ENCODE measurements around the gene CDK6.
"Not testable (repeated sequence)": the region's sequence is repeated elsewhere in the genome, so short reads cannot be mapped to it uniquely, and the experiment has no call there.

CDK6 gene

DNA sequence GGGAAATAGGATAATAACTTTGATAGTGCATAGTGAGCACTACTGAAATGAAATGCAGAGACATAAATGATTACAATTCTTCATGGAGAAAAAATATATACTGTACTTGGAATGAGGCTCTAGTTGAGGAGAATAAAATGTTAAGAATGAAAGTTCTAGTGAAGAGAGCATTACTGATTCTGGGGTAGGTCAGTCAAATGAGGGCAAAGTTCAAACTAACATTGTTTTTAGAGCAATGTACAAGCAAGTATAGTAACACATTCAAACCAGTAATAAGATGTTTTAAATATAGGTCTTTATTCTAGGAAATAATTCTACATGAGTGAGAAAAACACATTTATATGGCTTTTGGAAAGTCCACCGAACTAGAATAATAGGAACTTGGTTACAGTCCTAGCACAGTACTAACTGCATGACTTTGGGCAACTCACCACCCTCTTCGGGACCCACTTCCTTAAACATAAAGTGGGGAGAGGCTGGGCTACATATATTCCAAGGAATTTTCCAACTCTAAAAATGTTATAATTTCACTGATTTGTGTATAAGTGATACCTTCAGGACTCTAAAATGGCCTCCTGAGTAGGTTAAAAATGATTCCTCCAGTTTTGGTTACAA, 86.4 kb downstream of the CDK6 start:
- TF ChIP-seq, protein P1, sequence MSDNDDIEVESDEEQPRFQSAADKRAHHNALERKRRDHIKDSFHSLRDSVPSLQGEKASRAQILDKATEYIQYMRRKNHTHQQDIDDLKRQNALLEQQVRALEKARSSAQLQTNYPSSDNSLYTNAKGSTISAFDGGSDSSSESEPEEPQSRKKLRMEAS (IDR thresholded peaks at IDR 0.05; ENCODE audit: low read depth, low read length), result no peak
- no peak for TF ChIP-seq MYC (IDR thresholded peaks at IDR 0.05; ENCODE audit: low read depth, low read length)
- TF ChIP-seq CTCF (IDR thresholded peaks at IDR 0.05; ENCODE audit: low read depth, low read length), result no peak
- TF ChIP-seq POLR2A (IDR thresholded peaks at IDR 0.05; ENCODE audit: extremely low read depth, insufficient read length), result no peak
- no peak for DNase-seq (ENCODE audit: low read depth)
- no peak overlapping the region for H3K4me3 ChIP-seq (ENCODE audit: low read depth, low read length)

DNA sequence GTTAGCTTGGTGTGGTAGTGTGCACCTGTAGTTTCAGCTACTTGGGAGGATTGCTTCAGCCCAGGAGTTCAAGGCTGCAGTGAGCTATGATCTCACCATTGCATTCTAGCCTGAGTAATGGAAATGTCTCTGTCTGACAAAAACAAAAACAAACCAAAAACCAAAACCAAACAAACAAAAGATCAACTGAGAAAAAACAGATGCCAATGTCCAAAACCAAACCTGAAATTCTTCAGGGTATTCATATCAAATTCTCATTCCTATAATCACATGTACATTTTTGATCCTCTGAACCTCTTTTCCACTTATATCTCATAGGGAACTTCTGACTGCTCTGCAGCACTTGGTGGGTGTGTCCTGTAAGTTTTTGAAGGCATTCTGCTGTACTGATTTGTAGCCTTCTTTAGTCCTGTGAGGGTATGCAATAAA, 87.0 kb downstream of the CDK6 start:
- no peak overlapping the region for H3K4me3 ChIP-seq (ENCODE audit: low read depth, low read length)
- DNase-seq (ENCODE audit: low read depth), result no peak
- TF ChIP-seq, protein P1 (IDR thresholded peaks at IDR 0.05; ENCODE audit: low read depth, low read length), result no peak
- no peak for TF ChIP-seq MYC (IDR thresholded peaks at IDR 0.05; ENCODE audit: low read depth, low read length)
- no peak for TF ChIP-seq CTCF (IDR thresholded peaks at IDR 0.05; ENCODE audit: low read depth, low read length)
- TF ChIP-seq POLR2A (IDR thresholded peaks at IDR 0.05; ENCODE audit: extremely low read depth, insufficient read length), result no peak

DNA sequence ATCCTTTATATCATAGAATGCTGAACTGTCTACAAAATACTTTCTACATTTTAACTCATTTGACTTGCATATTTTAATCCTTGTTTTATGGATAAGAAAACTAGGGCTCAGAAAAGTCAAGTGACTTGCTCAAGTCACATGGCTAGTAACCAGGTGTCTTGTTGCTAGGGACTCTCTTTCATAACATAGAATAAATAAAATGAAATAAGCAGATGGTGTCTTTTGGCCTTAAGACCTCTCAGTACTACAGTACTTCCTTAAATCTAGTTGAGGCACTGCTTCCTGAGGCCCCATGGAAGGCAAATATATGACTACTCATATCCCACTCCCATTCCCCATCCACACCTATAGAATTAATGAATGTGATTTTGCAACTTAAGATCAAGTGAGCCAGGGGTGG, 87.9 kb downstream of the CDK6 start:
- no peak for DNase-seq (ENCODE audit: low read depth)
- TF ChIP-seq POLR2A (IDR thresholded peaks at IDR 0.05; ENCODE audit: extremely low read depth, insufficient read length) (no peak), CTCF (IDR thresholded peaks at IDR 0.05; ENCODE audit: low read depth, low read length) (no peak), MYC (IDR thresholded peaks at IDR 0.05; ENCODE audit: low read depth, low read length) (no peak)
- TF ChIP-seq, protein P1 (IDR thresholded peaks at IDR 0.05; ENCODE audit: low read depth, low read length), result no peak
- H3K4me3 ChIP-seq (ENCODE audit: low read depth, low read length), result no peak overlapping the region

GRCh38 chr7:92747041-92747835, 89.1 kb downstream of the CDK6 start:
- TF ChIP-seq, protein P1 (IDR thresholded peaks at IDR 0.05; ENCODE audit: low read depth, low read length), result no peak
- no peak for TF ChIP-seq CTCF (IDR thresholded peaks at IDR 0.05; ENCODE audit: low read depth, low read length)
- no peak for TF ChIP-seq POLR2A (IDR thresholded peaks at IDR 0.05; ENCODE audit: extremely low read depth, insufficient read length)
- TF ChIP-seq MYC (IDR thresholded peaks at IDR 0.05; ENCODE audit: low read depth, low read length), result no peak
- no peak for DNase-seq (ENCODE audit: low read depth)
- H3K4me3 ChIP-seq (ENCODE audit: low read depth, low read length), result no peak overlapping the region

DNA sequence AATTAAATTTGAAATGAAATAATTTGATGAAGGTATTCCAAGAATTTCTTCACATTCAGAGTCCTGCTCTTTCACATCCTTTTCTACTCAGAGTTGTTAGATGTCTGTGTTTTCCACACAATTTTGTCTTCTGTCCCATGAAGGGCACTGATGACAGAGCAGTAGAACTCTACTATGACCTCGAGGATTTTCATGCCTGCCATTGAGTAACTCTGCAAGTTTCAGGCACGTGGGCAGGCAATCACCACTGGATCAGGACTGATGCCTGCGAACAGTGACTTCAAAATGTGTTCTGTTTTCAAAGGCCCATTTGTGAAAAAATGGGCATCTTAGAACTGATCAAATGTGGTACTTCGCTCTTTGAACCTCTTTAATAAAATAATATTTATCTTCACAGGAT, 91.1 kb downstream of the CDK6 start:
- DNase-seq (ENCODE audit: low read depth), result no peak
- H3K4me3 ChIP-seq (ENCODE audit: low read depth, low read length), result no peak overlapping the region
- no peak for TF ChIP-seq CTCF (IDR thresholded peaks at IDR 0.05; ENCODE audit: low read depth, low read length)
- TF ChIP-seq, protein P1 (IDR thresholded peaks at IDR 0.05; ENCODE audit: low read depth, low read length), result no peak
- TF ChIP-seq POLR2A (IDR thresholded peaks at IDR 0.05; ENCODE audit: extremely low read depth, insufficient read length), result no peak
- no peak for TF ChIP-seq MYC (IDR thresholded peaks at IDR 0.05; ENCODE audit: low read depth, low read length)

DNA sequence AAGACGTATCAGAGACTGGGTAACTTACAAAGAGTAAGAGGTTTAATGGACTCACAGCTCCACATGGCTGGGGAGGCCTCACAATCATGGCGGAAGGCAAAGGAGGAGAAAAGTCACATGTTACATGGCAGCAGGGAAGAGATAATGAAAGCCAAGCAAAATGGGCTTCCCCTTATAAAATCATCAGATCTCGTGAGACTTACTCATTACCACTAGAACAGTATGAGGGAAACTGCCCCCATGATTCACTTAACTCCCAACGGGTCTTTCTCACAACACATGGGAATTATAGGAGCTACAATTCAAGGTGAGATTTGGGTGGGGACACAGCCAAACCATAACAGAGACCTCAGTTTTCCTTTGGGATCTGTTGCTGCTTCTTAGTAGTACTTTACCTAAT, 92.2 kb downstream of the CDK6 start:
- DNase-seq (ENCODE audit: low read depth); H3K4me3 ChIP-seq (ENCODE audit: low read depth, low read length): not testable (repeated sequence)

All from NB4 (cell line).